Neural cell (in vitro differentiated cells): ENCODE results near the gene IFT81. TPM values are rescaled to one million over a fixed set of nuclear protein-coding genes. Genes with fewer than 3 reads are reported as not detected.

Experiments used
- H2AFZ ChIP-seq: fragments of 200-600, 300-800 bp; sonication (generic), shearing (Covaris generic); 2 replicates; pipeline ENCODE4 v1.6.0; 2014; ENCODE audit warnings: low read depth, mild to moderate bottlenecking, antibody characterized with exemption, low read length, moderate library complexity
- H3F3A ChIP-seq: fragments of 200-600 bp; shearing (Covaris generic); 2 replicates; pipeline ENCODE4 v1.6.1; 2016; ENCODE audit warnings: mild to moderate bottlenecking, moderate library complexity, mixed read lengths, antibody characterized with exemption, low read length; ENCODE audit not compliant: insufficient read depth, poor library complexity, severe bottlenecking
- H3K27ac ChIP-seq: fragments of 200-600, 300-800 bp; sonication (generic), shearing (Covaris generic); 2 replicates; pipeline ENCODE4 v1.5.1; 2014; ENCODE audit warnings: mild to moderate bottlenecking, low read length, moderate library complexity
- H3K27me3 ChIP-seq: fragments of 300-800, 200-600 bp; sonication (generic), shearing (Covaris generic); 2 replicates; pipeline ENCODE4 v1.6.0; 2014; ENCODE audit warnings: mild to moderate bottlenecking, low read depth, low read length, moderate library complexity; ENCODE audit not compliant: insufficient read depth
- H3K36me3 ChIP-seq: fragments of 300-800, 200-600 bp; sonication (generic), shearing (Covaris generic); 2 replicates; pipeline ENCODE4 v1.5.1; 2014; ENCODE audit warnings: mild to moderate bottlenecking, antibody characterized with exemption, low read length, moderate library complexity; ENCODE audit not compliant: insufficient read depth
- H3K4me2 ChIP-seq: fragments of 300-800, 200-600 bp; sonication (generic), shearing (Covaris generic); 2 replicates; pipeline ENCODE4 v1.6.0; 2014; ENCODE audit warnings: mild to moderate bottlenecking, low read length
- H3K4me3 ChIP-seq: fragments of 300-800, 200-600 bp; sonication (generic), shearing (Covaris generic); 2 replicates; pipeline ENCODE4 v1.5.1; 2014; ENCODE audit warnings: mild to moderate bottlenecking, low read length, moderate library complexity
- H3K79me2 ChIP-seq: fragments of 200-600 bp; shearing (Covaris generic); replicated peaks from 2 replicates; pipeline ENCODE4 v1.6.0; 2014; ENCODE audit warnings: mild to moderate bottlenecking, low read length, moderate library complexity; ENCODE audit not compliant: insufficient read depth
- H3K9ac ChIP-seq: fragments of 300-800, 200-600 bp; sonication (generic), shearing (Covaris generic); 2 replicates; pipeline ENCODE4 v1.6.1; 2016; ENCODE audit warnings: mild to moderate bottlenecking, low read length, mixed read lengths
- H3K9me2 ChIP-seq: fragments of 200-600 bp; shearing (Covaris generic); 2 replicates; pipeline ENCODE4 v1.6.1; 2016; ENCODE audit warnings: mild to moderate bottlenecking, low read length, mixed read lengths; ENCODE audit not compliant: insufficient read depth
- H3K9me3 ChIP-seq: fragments of 200-600, 300-800 bp; sonication (generic), shearing (Covaris generic); 2 replicates; pipeline ENCODE4 v1.6.1; 2016; ENCODE audit warnings: mild to moderate bottlenecking, mixed run types, low read length, moderate library complexity, mixed read lengths
- H4K20me1 ChIP-seq: fragments of 200-600 bp; shearing (Covaris generic); 2 replicates; pipeline ENCODE4 v1.6.1; 2016; ENCODE audit warnings: mild to moderate bottlenecking, mixed run types; ENCODE audit not compliant: insufficient read depth
- EP300 ChIP-seq: fragments of 450-650 bp; conservative IDR thresholded peaks from 2 replicates; pipeline ENCODE4 v1.6.1; 2014; ENCODE audit warnings: antibody characterized with exemption, mild to moderate bottlenecking, moderate library complexity; ENCODE audit not compliant: poor library complexity, severe bottlenecking
- EZH2 ChIP-seq: fragments of 200-600, 300-800 bp; shearing (Covaris generic), sonication (generic); IDR thresholded peaks from 2 replicates; pipeline ENCODE4 v1.6.1; 2014; ENCODE audit warnings: antibody characterized with exemption, low read length, borderline replicate concordance, mild to moderate bottlenecking; ENCODE audit not compliant: insufficient read depth, poor library complexity, severe bottlenecking
- MXI1 ChIP-seq: fragments of 450-650 bp; conservative IDR thresholded peaks from 2 replicates; pipeline ENCODE4 v1.6.1; 2014; ENCODE audit warnings: antibody characterized with exemption, mild to moderate bottlenecking; ENCODE audit not compliant: poor library complexity, severe bottlenecking
- POLR2AphosphoS5 ChIP-seq: IDR thresholded peaks from 2 replicates; pipeline ENCODE4 v1.6.1; 2012
- RAD21 ChIP-seq: fragments of 450-650 bp; conservative IDR thresholded peaks from 2 replicates; pipeline ENCODE4 v1.6.1; 2014; ENCODE audit warnings: antibody characterized with exemption, mild to moderate bottlenecking, moderate library complexity
- SMC3 ChIP-seq: fragments of 450-650 bp; conservative IDR thresholded peaks from 2 replicates; pipeline ENCODE4 v1.6.1; 2014; ENCODE audit warnings: antibody characterized with exemption, mild to moderate bottlenecking, moderate library complexity; ENCODE audit not compliant: poor library complexity
- TAF1 ChIP-seq: IDR thresholded peaks from 2 replicates; pipeline ENCODE4 v1.6.1; 2012; ENCODE audit warnings: low read depth
- polyA plus RNA-seq: library from polyadenylated mRNA; depleted of rRNA; stranded (reverse); fragments of >200 nt; gene quantifications from 2 replicates; pipeline ENCODE4 v1.2.3, GENCODE V29; 2014
- TF ChIP-seq, protein P1 (sequence below): fragments of 450-650 bp; IDR thresholded peaks from 2 replicates; pipeline ENCODE4 v1.5.1; 2014; ENCODE audit warnings: antibody characterized with exemption, mild to moderate bottlenecking, moderate library complexity; ENCODE audit not compliant: poor library complexity, severe bottlenecking
- TF ChIP-seq, protein P2 (sequence below): IDR thresholded peaks from 2 replicates; pipeline ENCODE4 v1.6.1; 2012; ENCODE audit warnings: borderline replicate concordance

IFT81 gene
- polyA plus RNA-seq, 1 donor from 2014 or later = 120 TPM

DNA sequence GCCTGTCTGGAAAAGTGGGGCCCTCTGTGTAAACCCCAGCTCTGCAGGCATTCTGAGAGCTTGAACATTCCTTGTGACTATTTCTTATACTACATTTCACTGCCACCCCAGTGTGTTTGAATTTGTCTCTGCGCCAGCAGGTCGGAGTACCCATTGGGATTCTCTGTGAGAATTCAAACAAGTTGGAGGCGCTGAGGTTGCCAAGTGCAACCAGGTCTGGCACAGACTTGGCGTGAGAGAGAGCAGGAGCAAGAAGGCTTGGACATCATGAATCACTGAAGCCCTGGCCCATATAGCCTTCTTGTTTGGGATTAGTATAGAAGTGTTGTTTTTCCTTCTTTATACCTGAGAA, 123.9 kb downstream of the IFT81 start:
- no peaks in the 10 kb centered on the region for H3K36me3 ChIP-seq
- H3K9ac ChIP-seq = no peak overlapping the region
- no peaks in the 10 kb centered on the region for H3K9me3 ChIP-seq
- H3K4me2 ChIP-seq = no peak overlapping the region
- no peak overlapping the region for H3K27ac ChIP-seq
- H3K4me3 ChIP-seq = no peak overlapping the region
- no peaks in the 10 kb centered on the region for H3F3A ChIP-seq
- H3K9me2 ChIP-seq = no peaks in the 10 kb centered on the region
- H3K79me2 ChIP-seq = no peaks in the 10 kb centered on the region
- H4K20me1 ChIP-seq = no peaks in the 10 kb centered on the region
- no peak for TF ChIP-seq POLR2AphosphoS5
- TF ChIP-seq, protein P1, sequence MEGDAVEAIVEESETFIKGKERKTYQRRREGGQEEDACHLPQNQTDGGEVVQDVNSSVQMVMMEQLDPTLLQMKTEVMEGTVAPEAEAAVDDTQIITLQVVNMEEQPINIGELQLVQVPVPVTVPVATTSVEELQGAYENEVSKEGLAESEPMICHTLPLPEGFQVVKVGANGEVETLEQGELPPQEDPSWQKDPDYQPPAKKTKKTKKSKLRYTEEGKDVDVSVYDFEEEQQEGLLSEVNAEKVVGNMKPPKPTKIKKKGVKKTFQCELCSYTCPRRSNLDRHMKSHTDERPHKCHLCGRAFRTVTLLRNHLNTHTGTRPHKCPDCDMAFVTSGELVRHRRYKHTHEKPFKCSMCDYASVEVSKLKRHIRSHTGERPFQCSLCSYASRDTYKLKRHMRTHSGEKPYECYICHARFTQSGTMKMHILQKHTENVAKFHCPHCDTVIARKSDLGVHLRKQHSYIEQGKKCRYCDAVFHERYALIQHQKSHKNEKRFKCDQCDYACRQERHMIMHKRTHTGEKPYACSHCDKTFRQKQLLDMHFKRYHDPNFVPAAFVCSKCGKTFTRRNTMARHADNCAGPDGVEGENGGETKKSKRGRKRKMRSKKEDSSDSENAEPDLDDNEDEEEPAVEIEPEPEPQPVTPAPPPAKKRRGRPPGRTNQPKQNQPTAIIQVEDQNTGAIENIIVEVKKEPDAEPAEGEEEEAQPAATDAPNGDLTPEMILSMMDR = no peak
- TF ChIP-seq MXI1 = no peak
- no peak for TF ChIP-seq SMC3
- TF ChIP-seq EP300 = no peak
- H3K27me3 ChIP-seq = no peaks in the 10 kb centered on the region
- H2AFZ ChIP-seq = no peak overlapping the region

DNA sequence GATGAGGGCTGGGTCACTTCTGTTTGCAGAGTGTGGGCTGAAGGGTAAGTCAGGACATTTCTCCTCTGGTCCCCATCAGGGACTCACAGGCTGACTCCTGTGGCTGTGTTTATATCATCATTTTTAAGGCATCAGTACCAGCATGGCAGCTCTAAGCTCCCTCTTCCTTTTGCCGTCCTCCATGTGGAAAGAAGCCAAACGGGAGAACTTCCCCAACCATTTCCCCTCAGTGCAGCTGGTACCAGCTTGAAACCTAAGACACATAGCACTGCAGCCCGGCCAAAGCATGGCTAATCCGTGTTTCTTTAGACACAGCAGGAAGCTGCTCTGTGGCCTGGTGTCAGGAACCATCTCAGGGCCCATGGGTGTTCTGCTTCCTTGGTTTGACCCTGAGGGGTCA, 124.9 kb downstream of the IFT81 start:
- no peaks in the 10 kb centered on the region for H3K9me2 ChIP-seq
- H3K36me3 ChIP-seq = no peaks in the 10 kb centered on the region
- no peak overlapping the region for H2AFZ ChIP-seq
- H3K27me3 ChIP-seq = no peaks in the 10 kb centered on the region
- H3K27ac ChIP-seq = no peak overlapping the region
- H3K9ac ChIP-seq = no peak overlapping the region
- H4K20me1 ChIP-seq = no peaks in the 10 kb centered on the region
- H3K79me2 ChIP-seq = no peaks in the 10 kb centered on the region
- no peak overlapping the region for H3K4me2 ChIP-seq
- TF ChIP-seq EZH2 (no peak), TAF1 (no peak), RAD21 (no peak), EP300 (no peak), POLR2AphosphoS5 (no peak), SMC3 (no peak), MXI1 (no peak)
- TF ChIP-seq, protein P1 = no peak
- TF ChIP-seq, protein P2, sequence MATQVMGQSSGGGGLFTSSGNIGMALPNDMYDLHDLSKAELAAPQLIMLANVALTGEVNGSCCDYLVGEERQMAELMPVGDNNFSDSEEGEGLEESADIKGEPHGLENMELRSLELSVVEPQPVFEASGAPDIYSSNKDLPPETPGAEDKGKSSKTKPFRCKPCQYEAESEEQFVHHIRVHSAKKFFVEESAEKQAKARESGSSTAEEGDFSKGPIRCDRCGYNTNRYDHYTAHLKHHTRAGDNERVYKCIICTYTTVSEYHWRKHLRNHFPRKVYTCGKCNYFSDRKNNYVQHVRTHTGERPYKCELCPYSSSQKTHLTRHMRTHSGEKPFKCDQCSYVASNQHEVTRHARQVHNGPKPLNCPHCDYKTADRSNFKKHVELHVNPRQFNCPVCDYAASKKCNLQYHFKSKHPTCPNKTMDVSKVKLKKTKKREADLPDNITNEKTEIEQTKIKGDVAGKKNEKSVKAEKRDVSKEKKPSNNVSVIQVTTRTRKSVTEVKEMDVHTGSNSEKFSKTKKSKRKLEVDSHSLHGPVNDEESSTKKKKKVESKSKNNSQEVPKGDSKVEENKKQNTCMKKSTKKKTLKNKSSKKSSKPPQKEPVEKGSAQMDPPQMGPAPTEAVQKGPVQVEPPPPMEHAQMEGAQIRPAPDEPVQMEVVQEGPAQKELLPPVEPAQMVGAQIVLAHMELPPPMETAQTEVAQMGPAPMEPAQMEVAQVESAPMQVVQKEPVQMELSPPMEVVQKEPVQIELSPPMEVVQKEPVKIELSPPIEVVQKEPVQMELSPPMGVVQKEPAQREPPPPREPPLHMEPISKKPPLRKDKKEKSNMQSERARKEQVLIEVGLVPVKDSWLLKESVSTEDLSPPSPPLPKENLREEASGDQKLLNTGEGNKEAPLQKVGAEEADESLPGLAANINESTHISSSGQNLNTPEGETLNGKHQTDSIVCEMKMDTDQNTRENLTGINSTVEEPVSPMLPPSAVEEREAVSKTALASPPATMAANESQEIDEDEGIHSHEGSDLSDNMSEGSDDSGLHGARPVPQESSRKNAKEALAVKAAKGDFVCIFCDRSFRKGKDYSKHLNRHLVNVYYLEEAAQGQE = no peak
- no peaks in the 10 kb centered on the region for H3K9me3 ChIP-seq
- H3K4me3 ChIP-seq = no peak overlapping the region
- no peaks in the 10 kb centered on the region for H3F3A ChIP-seq
